HG03196 (cell line): ENCODE measurements around the gene TMEM69.
A peak's percentile ranks its signal among the peaks of the same experiment; 100 is the strongest.
"Not testable (repeated sequence)": the region's sequence is repeated elsewhere in the genome, so short reads cannot be mapped to it uniquely, and the experiment has no call there.

Experiments used
- ATAC-seq: cut with Tn5 transposase; IDR thresholded peaks from one replicate; pipeline ENCODE4 v1.9.1; 2021; ENCODE audit not compliant: unreplicated experiment

Gene TMEM69

DNA sequence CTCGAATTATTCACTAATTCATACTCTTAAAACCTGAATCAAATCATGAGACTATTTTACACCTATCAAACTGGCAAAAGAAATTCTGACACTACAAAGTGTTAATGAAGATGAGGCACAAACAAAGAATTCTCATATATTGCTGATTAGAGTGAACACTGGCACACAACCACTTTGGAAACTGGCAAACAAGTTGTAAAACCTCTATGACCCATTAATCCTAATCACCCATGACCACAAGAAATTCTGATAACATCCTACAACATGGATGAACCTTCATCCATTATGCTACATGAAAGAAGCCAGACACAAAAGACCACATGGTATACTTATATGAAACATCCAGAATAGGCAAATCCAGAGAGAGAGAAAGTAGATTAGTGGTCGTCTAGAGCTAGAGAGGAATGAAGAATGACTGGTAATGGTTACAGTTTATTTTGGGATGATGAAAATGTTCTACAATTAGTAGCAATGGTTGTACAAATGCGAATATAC, 10.2 kb upstream of the TMEM69 start:
- ATAC-seq: no peak

DNA sequence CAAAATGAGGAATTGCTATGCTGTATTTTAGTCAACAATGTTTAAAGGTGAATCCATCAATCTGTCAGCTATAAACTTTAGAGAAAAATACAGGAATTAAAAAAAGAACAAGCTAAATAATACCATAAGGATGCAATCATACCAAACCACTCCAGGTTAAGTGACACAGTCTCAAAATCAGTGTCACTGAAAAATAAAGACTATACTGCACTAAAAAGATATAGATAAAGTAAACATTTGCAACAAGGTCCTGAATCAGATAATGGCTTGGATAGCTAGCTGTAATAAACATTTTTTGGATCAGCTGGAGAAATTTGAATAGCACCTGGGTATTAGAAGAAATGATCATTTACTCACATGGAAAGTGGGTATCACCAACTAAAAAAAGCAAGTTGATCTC, 9.5 kb upstream of the TMEM69 start:
- no peak for ATAC-seq

DNA sequence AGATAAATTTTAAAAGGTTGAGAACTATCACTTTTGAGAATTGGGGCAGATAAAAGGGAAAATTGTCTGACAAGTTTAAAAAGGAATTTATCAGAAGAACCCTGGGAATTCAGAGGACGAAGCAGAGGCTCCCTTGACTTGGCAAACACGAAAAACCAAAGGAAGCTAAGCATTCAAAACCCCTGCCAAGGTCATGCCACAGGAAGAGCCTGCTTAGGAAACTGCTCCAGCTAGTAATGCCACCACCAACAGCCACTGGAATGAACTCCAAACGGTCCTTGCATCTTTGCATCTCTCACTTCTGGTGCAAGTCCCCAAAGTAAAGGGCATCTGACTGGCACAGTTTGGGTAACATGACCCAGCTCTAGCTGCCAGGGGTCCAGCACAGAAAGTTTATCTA, 8.9 kb upstream of the TMEM69 start:
- no peak for ATAC-seq

DNA sequence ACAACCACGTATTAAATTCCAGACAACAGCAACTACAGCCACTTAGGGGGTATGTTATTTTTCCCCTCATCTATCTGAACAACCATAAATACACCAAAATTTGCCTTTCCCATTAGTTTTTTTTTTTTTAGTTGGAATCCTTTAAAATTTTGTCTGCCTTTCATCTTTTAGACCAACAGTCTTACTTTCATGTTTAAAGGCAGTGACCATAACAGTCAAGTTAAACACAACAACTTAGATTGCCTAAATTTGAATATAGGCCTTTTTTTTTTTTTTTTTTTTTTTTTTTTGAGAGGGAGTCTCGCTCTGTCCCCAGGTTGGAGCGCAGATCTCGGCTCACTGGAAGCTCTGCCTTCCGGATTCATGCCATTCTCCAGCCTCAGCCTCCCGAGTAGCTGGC, 5.0 kb upstream of the TMEM69 start:
- no peak for ATAC-seq

- no peak for ATAC-seq
These were observed 3.6 kb upstream of the TMEM69 start for GRCh38 chr1:45684402-45684801.

DNA sequence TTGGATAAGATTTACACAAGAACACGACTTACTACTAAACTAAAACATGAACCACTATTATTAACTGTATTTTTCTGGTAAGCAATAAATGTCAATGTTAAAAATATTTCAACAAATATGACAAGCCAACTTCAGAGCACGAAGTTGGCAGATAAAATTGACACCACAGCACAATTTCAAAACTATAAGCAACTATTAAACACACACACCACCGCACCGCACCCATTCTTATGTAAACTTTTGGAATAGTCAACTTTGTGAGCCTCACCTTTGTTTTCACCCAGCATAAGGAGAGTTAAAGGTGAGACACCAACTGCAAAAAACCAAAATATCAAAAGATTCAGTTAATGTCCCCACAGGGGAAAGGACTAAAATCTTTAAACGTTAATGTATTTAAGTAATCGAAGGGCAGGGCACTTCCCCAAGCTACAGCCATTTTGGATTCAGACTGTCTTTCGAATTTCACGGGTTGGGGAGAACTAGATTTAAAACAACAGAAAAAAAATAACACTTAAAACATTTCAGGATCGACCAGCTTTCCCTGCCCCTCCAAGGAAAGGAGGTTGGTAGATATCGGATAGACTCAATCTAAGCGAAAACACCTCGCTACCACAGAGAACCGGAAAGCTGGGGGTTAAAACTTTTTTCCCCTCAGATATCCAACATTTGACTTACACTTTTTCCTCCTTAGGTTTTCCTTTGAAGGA, 2.5 kb upstream of the TMEM69 start:
- no peak for ATAC-seq

- ATAC-seq: peak; percentile 10
These were observed 2.0 kb upstream of the TMEM69 start for GRCh38 chr1:45686015-45686287.

- peak; percentile 62 for ATAC-seq
These were observed 1.5 kb upstream of the TMEM69 start, which contains the start of gene GPBP1L1 for GRCh38 chr1:45686288-45687013. Gene GPBP1L1 (minus strand): TSS chr1:45686533. CDS start chr1:45659087, 27,446 bp downstream.

GRCh38 chr1:45687014-45687753, 797 bp upstream of the TMEM69 start:
- peak; percentile 83 for ATAC-seq

- ATAC-seq: not testable (repeated sequence)
These were observed 5.8 kb downstream of the TMEM69 start for GRCh38 chr1:45693811-45694210.

GRCh38 chr1:45694823-45695222, 6.8 kb downstream of the TMEM69 start:
- ATAC-seq: no peak

GRCh38 chr1:45704637-45705036, 16.7 kb downstream of the TMEM69 start:
- no peak for ATAC-seq

- no peak for ATAC-seq
These were observed 25.7 kb downstream of the TMEM69 start for GRCh38 chr1:45713711-45714110.

DNA sequence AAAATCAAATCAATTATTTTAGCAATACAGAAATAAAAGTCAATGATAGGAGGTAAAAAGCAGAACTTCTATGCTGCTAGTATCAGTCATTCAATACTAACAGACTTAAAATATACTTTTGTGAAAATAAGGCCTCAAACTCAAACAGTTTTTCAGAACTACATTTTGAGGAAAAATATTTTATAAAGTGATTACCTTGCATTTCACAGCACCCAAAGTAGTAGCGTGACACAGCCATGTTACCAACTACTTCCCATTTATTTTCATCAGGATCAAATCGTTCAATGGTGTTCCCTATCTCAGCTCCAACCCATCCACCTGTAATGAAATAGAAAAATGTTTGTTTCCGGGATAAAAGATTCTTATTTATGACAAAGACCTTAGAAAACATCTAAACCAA, 28.7 kb downstream of the TMEM69 start:
- ATAC-seq: no peak

DNA sequence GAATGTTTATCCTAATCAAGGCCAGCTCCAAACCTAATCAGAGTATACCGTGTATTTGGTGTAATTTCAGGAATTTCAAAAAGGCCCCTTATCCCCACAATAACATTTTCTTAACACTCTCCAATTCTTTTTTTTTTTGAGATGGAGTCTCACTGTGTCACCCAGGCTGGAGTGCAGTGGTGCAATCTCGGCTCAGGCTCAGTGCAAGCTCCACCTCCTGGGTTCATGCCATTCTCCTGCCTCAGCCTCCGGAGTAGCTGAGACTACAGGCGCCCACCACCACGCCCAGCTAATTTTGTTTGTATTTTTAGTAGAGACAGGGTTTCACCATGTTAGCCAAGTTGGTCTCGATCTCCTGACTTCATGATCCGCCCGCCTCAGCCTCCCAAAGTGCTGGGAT, 29.4 kb downstream of the TMEM69 start:
- ATAC-seq: not testable (repeated sequence)

DNA sequence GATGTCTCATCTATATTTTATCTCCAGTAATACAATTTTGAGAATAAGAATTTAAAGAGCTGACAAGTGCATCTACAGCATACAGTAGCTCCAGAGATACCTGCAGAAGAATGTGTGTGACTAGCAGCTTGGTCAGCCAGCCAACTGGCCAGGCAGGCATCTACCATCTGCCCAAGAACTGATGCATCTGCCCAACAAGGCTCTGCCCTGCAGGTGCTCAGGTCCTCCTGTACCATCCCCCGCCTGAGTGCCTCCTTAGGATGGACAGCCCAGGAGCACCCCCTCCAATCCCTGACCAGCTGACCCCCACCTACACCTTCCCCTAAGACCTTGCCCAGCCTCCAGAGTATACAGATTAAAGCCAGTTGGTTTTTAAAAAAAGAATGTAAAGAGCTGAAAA, 30.3 kb downstream of the TMEM69 start:
- no peak for ATAC-seq

DNA sequence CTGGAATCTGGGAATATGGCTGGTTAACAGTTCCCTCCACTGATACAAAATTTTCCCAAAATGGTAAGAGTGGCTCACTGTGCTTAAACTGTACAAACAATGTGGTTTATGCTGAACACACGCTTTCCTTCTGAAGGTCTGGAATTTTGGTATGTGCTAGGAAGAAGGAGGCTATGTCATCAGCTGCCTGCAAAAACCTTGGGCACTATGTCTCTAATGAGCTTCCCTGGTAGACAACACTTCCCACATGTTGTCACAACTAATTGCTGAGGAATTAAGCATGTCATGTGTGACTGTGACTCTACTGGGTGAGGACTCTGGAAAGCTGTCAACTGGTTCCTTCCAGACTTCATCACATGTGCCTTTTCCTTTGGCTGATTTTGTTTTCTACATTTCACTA, 33.2 kb downstream of the TMEM69 start:
- no peak for ATAC-seq

- ATAC-seq: no peak
These were observed 34.8 kb downstream of the TMEM69 start for GRCh38 chr1:45722809-45723208.

DNA sequence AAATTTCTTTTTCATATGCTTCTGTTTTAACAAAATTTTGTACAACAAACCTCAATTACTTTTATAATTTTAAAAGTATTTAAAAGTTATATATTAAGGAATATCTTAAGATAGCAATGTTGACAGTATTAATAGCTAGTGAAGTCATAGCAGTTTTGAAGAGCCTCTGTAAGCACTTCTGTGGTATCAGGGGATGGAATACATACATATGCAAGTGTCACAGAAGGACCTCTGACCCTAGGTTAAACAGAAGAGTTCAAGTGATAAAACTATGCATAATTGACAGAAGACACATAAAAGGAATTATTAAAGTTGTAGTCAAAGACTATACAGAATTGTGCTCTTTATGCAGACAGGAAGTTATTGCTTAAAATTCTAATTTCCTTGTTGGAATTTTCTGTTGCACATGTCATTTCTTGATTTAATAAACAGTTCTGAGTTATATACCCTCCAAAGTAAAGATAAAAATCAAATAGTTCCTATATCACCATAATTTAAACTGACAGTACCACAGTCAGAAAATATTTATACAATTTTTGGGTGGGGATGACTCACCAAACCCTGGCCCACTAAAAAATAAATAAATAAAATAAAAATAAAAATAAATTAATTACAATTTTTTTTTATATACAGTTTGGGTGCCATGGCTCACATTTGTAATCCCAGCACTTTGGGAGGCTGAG, 35.4 kb downstream of the TMEM69 start:
- ATAC-seq: no peak

DNA sequence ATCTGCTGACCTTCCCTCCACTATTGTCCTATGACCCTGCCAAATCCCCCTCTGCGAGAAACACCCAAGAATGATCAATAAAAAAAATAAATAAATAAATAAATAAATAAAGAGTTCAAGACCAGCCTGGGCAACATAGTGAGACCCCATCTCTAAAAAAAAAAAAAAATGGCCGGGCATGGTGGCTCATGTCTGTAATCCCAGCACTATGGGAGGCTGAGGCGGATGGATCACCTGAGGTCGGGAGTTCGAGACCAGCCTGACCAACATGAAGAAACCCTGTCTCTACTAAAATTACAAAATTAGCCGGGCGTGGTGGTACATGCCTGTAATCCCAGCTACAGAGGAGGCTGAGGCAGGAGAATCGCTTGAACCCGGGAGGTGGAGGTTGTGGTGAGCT, 38.0 kb downstream of the TMEM69 start:
- not testable (repeated sequence) for ATAC-seq

DNA sequence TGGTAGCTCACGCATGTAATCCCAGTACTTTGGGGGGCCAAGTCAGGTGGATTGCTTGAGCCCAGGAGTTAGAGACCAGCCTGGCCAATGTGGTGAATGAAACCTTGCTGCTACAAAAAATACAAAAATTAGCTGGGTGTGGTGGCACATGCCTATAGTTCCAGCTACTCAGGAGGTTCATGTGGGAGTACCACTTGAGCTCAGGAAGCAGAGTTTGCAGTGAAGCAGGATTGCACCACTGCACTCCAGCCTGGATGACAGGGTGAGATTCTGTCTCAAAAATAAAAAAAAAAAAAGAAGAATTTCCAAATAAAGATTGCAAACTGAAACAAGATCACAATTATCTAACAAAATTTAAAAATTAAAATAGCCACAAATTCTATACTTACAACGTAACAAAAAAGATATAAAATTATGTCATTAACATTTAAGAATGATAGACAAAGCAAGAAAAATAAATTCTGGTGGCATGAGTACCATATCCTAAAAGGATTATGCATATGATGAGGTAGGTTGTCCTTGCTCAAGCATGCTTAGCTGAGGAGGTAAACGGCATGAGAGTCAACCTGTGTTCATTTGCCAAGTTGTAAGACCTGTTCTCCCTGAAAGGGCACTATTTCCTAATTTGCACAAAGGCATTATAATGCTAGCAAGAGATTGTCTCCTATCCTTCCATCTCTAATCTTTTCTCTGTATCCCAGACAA, 42.2 kb downstream of the TMEM69 start:
- ATAC-seq: no peak
